GM21529 (cell line): ENCODE data around the gene MYO18B.
"Not testable (repeated sequence)": the region's sequence is repeated elsewhere in the genome, so short reads cannot be mapped to it uniquely, and the experiment has no call there.

Experiments used
- ATAC-seq: cut with Tn5 transposase; IDR thresholded peaks from one replicate; pipeline ENCODE4 v1.9.1; 2021; ENCODE audit not compliant: unreplicated experiment

The MYO18B gene

GRCh38 chr22:25970374-25970911, 228.5 kb downstream of the MYO18B start:
- ATAC-seq: no peak

DNA sequence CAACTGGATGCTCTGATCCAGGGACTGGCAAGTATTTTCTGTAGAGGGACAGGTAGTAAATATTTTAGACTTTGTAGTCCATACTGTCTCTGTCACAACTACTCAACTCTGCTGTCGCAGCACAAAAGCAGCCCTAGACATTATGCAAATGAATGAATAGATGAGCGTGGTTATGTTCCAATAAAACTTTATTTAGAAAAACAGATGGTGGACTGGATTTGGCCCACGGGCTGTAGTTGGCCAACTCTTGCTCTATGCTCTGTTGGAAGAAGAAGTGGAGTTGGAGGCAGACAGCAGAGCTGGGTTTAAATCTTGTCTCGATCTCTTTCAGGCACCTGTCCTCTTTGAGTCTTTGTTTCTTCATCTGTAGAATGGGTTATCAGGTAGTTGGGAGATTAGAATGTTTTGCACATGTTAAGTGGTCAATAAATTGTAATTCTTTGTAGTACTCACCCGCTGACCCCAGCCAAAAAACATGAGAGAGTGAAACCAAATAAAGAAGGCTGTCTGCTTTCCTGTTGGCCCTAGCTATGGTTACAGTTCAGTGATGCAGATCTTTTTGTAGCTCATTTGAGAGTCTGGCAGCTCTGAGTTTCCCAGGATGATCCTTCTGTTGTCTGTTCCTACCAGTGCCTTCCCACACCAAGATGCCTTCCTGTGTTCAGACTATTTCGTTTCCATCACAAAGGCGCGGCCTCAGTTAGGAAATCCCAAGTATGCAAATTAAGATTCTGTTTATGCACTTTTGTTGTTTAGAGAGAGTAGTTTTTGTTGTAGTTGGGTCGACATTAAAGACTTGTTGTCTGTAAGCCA, 229.2 kb downstream of the MYO18B start:
- no peak for ATAC-seq

GRCh38 chr22:25972397-25972796, 230.4 kb downstream of the MYO18B start:
- ATAC-seq: no peak

- no peak for ATAC-seq
Observed at GRCh38 chr22:25976356-25976755, 234.4 kb downstream of the MYO18B start.

- ATAC-seq: no peak
Observed at GRCh38 chr22:25979968-25980367, 238.0 kb downstream of the MYO18B start.

GRCh38 chr22:25984911-25985310, 242.9 kb downstream of the MYO18B start:
- ATAC-seq: not testable (repeated sequence)

DNA sequence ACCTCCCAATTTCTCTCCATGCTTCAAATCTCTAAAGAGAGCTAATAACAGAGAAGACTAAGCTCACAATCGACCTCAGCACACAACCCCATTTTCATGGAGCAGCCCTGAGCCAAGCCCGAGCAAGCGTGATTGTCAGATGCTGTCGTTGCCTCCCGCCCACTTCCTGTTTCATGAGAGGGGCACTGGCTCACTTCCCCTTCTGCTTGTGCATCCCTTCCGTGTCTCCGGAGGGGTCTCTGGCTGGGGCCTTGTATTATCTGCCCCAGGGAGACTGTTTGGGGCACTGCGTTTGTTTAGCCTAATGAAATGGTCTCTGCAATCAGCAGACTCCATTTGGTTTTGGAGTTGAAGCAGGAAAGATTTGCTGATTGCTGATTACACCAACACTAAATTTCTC, 246.0 kb downstream of the MYO18B start:
- ATAC-seq: no peak

- no peak for ATAC-seq
Observed at GRCh38 chr22:25990940-25991339, 249.0 kb downstream of the MYO18B start.

- ATAC-seq: no peak
Observed at GRCh38 chr22:25992331-25992730, 250.3 kb downstream of the MYO18B start.

DNA sequence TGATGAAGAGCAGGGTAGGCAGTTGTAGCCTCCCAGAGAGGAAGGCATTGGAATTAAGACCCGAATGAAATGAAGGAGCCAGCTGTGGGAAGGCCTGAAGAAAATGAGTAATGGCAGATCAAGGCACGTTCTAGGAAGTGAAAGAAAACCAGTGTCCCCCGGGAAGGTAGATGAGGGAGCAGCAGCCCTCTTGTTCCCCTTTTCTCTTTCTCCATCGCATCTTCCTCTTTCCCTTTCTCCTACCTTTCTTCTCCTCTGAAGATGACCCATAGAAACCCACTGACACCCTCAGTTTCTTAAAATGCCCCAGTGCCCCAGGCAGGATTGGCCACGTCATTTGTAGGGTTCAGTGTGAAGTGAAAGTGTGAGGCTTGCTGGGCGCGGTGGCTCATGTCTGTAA, 254.7 kb downstream of the MYO18B start:
- no peak for ATAC-seq

GRCh38 chr22:25997886-25998775, 256.1 kb downstream of the MYO18B start:
- no peak for ATAC-seq

DNA sequence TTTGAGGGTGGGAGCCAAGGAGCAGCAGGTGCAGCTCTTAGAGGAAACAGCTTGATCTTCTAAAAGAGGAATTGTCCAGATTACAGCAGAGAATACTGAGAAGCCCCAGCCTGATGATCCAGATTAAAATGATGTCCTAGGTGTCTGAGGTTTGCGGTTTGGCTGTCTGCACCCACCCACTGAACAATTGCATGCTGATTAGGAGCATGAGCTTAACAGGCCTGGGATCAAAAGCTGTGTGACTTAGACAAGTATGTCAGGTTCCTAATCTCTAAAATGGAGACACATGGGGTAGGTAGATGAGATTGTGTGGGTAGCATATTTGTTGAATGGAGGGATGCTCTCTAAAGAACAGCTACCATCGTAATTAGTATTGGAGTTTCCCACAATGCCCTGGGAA, 260.5 kb downstream of the MYO18B start:
- ATAC-seq: no peak

DNA sequence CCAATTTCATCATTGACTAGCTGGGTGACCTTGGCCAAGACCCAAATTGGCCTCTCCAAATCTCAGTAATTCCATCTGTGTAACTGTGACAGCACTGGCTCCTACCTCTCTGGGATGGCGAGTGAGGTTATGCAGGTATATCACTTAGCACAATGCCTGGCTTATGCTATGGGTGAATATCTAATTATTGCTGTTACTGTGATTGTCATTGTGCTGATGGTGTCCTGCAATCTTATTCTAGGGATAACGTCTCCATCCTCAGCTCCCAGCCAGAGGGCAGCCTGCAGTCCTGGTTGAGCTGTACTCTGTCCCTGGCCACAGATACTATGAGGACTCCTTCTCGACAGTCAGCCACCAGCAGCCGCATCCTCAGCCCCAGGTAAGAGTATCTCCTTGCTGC, 262.5 kb downstream of the MYO18B start:
- no peak for ATAC-seq

- no peak for ATAC-seq
Observed at GRCh38 chr22:26008587-26008986, 266.6 kb downstream of the MYO18B start.

GRCh38 chr22:26016916-26017315, 274.9 kb downstream of the MYO18B start:
- no peak for ATAC-seq

- ATAC-seq: no peak
Observed at GRCh38 chr22:26017932-26018331, 275.9 kb downstream of the MYO18B start.

- ATAC-seq: no peak
Observed at GRCh38 chr22:26019596-26019995, 277.6 kb downstream of the MYO18B start.

DNA sequence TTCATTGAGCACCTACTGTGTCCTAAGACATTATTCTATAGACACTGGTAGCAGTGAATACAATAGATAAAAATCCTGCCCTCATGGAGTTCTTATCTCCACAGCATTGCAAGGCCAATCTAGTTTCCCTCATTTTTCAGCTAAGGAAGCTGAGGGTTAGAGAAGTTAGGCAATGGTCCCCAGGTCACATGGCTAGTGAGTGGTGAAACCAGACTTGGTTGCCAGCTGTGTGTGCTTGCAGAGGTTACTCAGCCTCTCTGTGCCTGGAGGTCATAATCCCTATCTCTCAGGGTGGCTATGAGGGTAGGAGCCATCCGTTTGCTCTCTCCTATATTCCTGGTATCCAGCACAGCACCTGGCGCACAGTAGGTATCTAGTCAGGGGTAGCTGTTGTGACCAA, 279.5 kb downstream of the MYO18B start:
- ATAC-seq: no peak

DNA sequence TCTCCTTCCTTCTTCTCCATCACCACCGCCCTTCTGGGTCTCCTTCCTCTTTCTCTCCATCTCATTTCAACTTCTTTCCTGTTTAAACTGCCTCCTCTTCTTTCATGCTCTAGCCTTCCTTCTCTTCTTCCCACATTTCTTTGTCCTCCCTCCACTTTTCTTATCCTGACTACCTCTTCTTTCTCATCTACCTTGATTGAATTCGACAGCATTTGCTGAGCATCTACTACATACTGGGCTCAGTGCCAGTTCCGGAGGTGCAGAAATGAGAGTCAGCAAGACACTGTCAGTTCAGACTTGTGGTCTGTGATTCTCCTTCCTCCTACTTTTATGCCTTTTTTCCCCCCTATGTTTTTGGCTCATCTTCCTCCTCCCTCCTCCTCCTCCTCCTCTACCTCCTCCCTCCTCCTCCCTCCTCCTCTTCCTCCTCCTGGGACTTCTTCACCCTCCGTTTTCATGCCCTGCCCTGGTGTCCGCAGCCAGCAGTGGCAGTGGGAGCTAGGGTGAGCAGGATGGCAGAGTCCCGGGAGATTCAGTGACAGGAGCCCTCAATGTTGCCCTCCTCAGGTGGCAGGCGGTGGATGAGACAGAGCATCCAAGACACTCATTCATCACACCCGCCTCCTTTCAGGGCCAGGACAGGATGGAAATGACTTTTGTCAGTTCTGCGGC, 281.3 kb downstream of the MYO18B start:
- ATAC-seq: no peak

- no peak for ATAC-seq
Observed at GRCh38 chr22:26025626-26026025, 283.6 kb downstream of the MYO18B start.

GRCh38 chr22:26027341-26027740, 285.4 kb downstream of the MYO18B start:
- no peak for ATAC-seq
